PC-3 (cell line): ENCODE data around the gene NACC2. TPM values are rescaled to one million over a fixed set of nuclear protein-coding genes. Genes with fewer than 3 reads are reported as not detected.

Source experiments
- ATAC-seq: fragments of 200-7000 bp; cut with Tn5 transposase; 2 replicates; pipeline ENCODE4 v1.9.1; 2020; ENCODE audit warnings: mild to moderate bottlenecking, moderate library complexity
- BruUV-seq: library from RNA; stranded (reverse); fragments of 400-500 nt; replicated peaks from 2 replicates; lab custom pipeline; 2021; lab: Mats Ljungman, UMichigan
- CTCF ChIA-PET: fragments of 300-600 bp; sonication (Branson Sonifier 250); formaldehyde crosslinking; loops from one replicate; lab custom pipeline; 2022; ENCODE audit warnings: antibody characterized with exemption; lab: Charles Lee
- POLR2A ChIA-PET: fragments of 300-600 bp; sonication (Branson Sonifier 250); formaldehyde crosslinking; loops from one replicate; lab custom pipeline; 2022; ENCODE audit warnings: antibody characterized with exemption; ENCODE audit not compliant: unreplicated experiment; lab: Charles Lee
- DNase-seq: peaks from one replicate; pipeline ENCODE4 v3.0.0-alpha.2; 2015
- H2AFZ ChIP-seq: fragments of 300-600 bp; sonication (generic); 2 replicates; pipeline ENCODE4 v1.6.0; 2016; ENCODE audit warnings: antibody characterized with exemption, low read length
- H3F3A ChIP-seq: fragments of 300-600 bp; sonication (generic); one replicate; pipeline ENCODE4 v1.6.0; 2017; ENCODE audit warnings: antibody characterized with exemption, low read length, control low read depth, mild to moderate bottlenecking; ENCODE audit not compliant: unreplicated experiment
- H3K27ac ChIP-seq: fragments of 300-600 bp; sonication (generic); 2 replicates; pipeline ENCODE4 v1.5.1; 2016; ENCODE audit warnings: mild to moderate bottlenecking, low read length
- H3K27me3 ChIP-seq: fragments of 300-600 bp; sonication (generic); 2 replicates; pipeline ENCODE4 v1.6.1; 2016; ENCODE audit warnings: low read length, mixed read lengths
- H3K36me3 ChIP-seq: fragments of 300-600 bp; sonication (generic); 2 replicates; pipeline ENCODE4 v1.6.1; 2016; ENCODE audit warnings: low read depth, mixed run types, low read length, mixed read lengths
- H3K4me1 ChIP-seq: fragments of 300-600 bp; sonication (generic); 2 replicates; pipeline ENCODE4 v1.5.1; 2016; ENCODE audit warnings: low read length; ENCODE audit not compliant: insufficient read depth
- H3K4me2 ChIP-seq: fragments of 300-600 bp; sonication (generic); 2 replicates; pipeline ENCODE4 v1.6.0; 2016; ENCODE audit warnings: low read length
- H3K4me3 ChIP-seq: fragments of 300-600 bp; sonication (generic); 2 replicates; pipeline ENCODE4 v1.5.1; 2016; ENCODE audit warnings: mild to moderate bottlenecking, low read length, mixed read lengths
- H3K79me2 ChIP-seq: fragments of 300-600 bp; sonication (generic); 2 replicates; pipeline ENCODE4 v1.6.1; 2017; ENCODE audit warnings: low read length, mixed read lengths
- H3K9ac ChIP-seq: fragments of 300-600 bp; sonication (generic); 2 replicates; pipeline ENCODE4 v1.6.0; 2016; ENCODE audit warnings: mild to moderate bottlenecking, low read length
- H3K9me2 ChIP-seq: fragments of 300-600 bp; sonication (generic); replicated peaks from 2 replicates; pipeline ENCODE4 v1.6.1; 2016; ENCODE audit warnings: mixed run types, low read length, mixed read lengths
- H3K9me3 ChIP-seq: fragments of 300-600 bp; sonication (generic); 2 replicates; pipeline ENCODE4 v1.6.1; 2016; ENCODE audit warnings: low read length, mixed read lengths
- H4K20me1 ChIP-seq: fragments of 300-600 bp; sonication (generic); 2 replicates; pipeline ENCODE4 v1.6.1; 2016; ENCODE audit warnings: low read length, mixed read lengths
- EZH2 ChIP-seq: fragments of 300-600 bp; sonication (generic); IDR thresholded peaks from one replicate; pipeline ENCODE4 v1.6.1; 2017; ENCODE audit warnings: antibody characterized with exemption, mild to moderate bottlenecking, low read length; ENCODE audit not compliant: unreplicated experiment
- EZH2phosphoT487 ChIP-seq: fragments of 300-600 bp; sonication (generic); IDR thresholded peaks from 2 replicates; pipeline ENCODE4 v1.6.1; 2018; ENCODE audit warnings: mild to moderate bottlenecking, antibody characterized with exemption, low read length, borderline replicate concordance
- intact Hi-C: fragments of 100-400 bp; cut with micrococcal nuclease; formaldehyde crosslinking; loops from 2 replicates; pipeline ENCODE4 v1.9.0; 2023
- total RNA-seq: library from RNA; depleted of rRNA; stranded (reverse); fragments of >200 nt; gene quantifications from 2 replicates; pipeline ENCODE4 v1.2.3, GENCODE V29; 2014; rRNA removed
- TF ChIP-seq, protein P1 (sequence below): fragments of 300-600 bp; sonication (generic); conservative IDR thresholded peaks from 2 replicates; pipeline ENCODE4 v1.5.1; 2017; ENCODE audit warnings: antibody characterized with exemption, low read depth, mild to moderate bottlenecking, low read length

The NACC2 gene
- total RNA-seq, 1 experiment from 2014 or later: 12.3 TPM

DNA sequence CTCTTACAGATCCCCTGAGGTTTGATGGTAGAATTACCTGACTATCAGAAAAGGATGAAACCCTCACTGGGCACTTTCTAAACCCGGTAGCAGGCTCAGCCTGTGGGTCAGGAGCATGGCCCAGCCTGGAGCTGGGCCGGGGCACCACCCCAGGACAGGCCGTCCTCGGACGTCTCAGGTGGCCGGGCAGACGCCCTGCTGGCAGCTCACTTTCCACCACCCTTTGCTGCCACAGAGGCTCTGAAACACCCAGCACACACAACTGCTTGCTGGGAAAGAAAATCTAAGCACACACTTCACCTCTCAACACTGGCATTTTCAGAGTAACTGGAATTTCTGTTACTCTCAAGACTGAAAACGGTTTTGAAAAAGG lies 138.3 kb downstream of the NACC2 start:
- no peak overlapping the region for H2AFZ ChIP-seq
- peaks cover 7% of the 10 kb centered on the region; the same call in 1 of the 2 replicates for H4K20me1 ChIP-seq
- no peaks in the 10 kb centered on the region for H3K9me2 ChIP-seq
- TF ChIP-seq EZH2: no peak
- TF ChIP-seq, protein P1, sequence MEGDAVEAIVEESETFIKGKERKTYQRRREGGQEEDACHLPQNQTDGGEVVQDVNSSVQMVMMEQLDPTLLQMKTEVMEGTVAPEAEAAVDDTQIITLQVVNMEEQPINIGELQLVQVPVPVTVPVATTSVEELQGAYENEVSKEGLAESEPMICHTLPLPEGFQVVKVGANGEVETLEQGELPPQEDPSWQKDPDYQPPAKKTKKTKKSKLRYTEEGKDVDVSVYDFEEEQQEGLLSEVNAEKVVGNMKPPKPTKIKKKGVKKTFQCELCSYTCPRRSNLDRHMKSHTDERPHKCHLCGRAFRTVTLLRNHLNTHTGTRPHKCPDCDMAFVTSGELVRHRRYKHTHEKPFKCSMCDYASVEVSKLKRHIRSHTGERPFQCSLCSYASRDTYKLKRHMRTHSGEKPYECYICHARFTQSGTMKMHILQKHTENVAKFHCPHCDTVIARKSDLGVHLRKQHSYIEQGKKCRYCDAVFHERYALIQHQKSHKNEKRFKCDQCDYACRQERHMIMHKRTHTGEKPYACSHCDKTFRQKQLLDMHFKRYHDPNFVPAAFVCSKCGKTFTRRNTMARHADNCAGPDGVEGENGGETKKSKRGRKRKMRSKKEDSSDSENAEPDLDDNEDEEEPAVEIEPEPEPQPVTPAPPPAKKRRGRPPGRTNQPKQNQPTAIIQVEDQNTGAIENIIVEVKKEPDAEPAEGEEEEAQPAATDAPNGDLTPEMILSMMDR: no peak
- TF ChIP-seq EZH2phosphoT487: no peak
- no peak overlapping the region for H3K4me3 ChIP-seq
- POLR2A ChIA-PET: no interaction called here
- CTCF ChIA-PET: no interaction called here
- H3K27me3 ChIP-seq: no peaks in the 10 kb centered on the region
- ATAC-seq (no peak), DNase-seq (no peak)
- H3K9me3 ChIP-seq: no peaks in the 10 kb centered on the region
- no peak overlapping the region for H3K4me2 ChIP-seq
- no TSS peak for BruUV-seq
- H3K27ac ChIP-seq: no peak overlapping the region
- H3K36me3 ChIP-seq: no peaks in the 10 kb centered on the region; the same call in 1 of the 2 replicates
- H3K9ac ChIP-seq: no peak overlapping the region
- intact Hi-C loops: no loop called here
- peaks cover 5% of the 10 kb centered on the region for H3F3A ChIP-seq
- peaks cover 16% of the 10 kb centered on the region for H3K4me1 ChIP-seq
- peaks cover 56% of the 10 kb centered on the region for H3K79me2 ChIP-seq

Other genes with a start within 250 kb of the NACC2 start
- gene CAMSAP1, start 187.7 kb downstream of the NACC2 start, total RNA-seq: 16.4 and 32.0 TPM in 2 replicates
- 65.9 and 77.3 TPM in 2 replicates for gene UBAC1, start 133.9 kb downstream of the NACC2 start, total RNA-seq
- gene TMEM250, start 23.6 kb upstream of the NACC2 start, total RNA-seq: 62.3 and 64.7 TPM in 2 replicates
- not detected in 2 replicates for gene LHX3, start 109.8 kb upstream of the NACC2 start, total RNA-seq
- gene QSOX2, start 150.5 kb upstream of the NACC2 start, total RNA-seq: 9.9 and 10.7 TPM in 2 replicates
- 0.04 TPM in 1 of 2 replicates, not detected in the other for gene CCDC187, start 208.8 kb upstream of the NACC2 start, total RNA-seq
- 26.9 and 27.8 TPM in 2 replicates for gene GPSM1, start 232.2 kb upstream of the NACC2 start, total RNA-seq